ENCODE data around the gene LGR5. TPM values are rescaled to one million over a fixed set of nuclear protein-coding genes. Genes with fewer than 3 reads are reported as not detected.

Gene LGR5
- total RNA-seq, 1 experiment from 2014 or later: 4.5 TPM

- CTCF ChIA-PET: no interaction called here
- POLR2A ChIA-PET (ENCODE audit: low non-redundant PET): no interaction called here
- no TSS peak for BruUV-seq (replicated peaks)
- TF ChIP-seq EZH2 (IDR thresholded peaks at IDR 0.05; ENCODE audit: borderline replicate concordance, low read depth, low read length, poor library complexity, severe bottlenecking) (no peak), CTCF (conservative IDR thresholded peaks at IDR 0.05; ENCODE audit: low read depth, low read length) (no peak)
- no peak for DNase-seq (ENCODE audit: low spot score)
- Histone ChIP-seq H3K27me3 (replicated peaks; ENCODE audit: insufficient read depth, low read depth, low read length, poor library complexity) (no peaks in the 10 kb centered on the region), H3K4me3 (ENCODE audit: low read depth, low read length, poor library complexity, severe bottlenecking) (no peak overlapping the region), H3K27ac (ENCODE audit: low read depth, low read length, poor library complexity, severe bottlenecking) (no peak overlapping the region), H3K4me1 (ENCODE audit: insufficient read depth, low read length, poor library complexity, severe bottlenecking) (peaks cover 18% of the 10 kb centered on the region), H3K36me3 (ENCODE audit: insufficient read depth, low read length, poor library complexity, severe bottlenecking) (no peaks in the 10 kb centered on the region), H3K9me3 (ENCODE audit: low read depth, low read length, poor library complexity, severe bottlenecking) (no peaks in the 10 kb centered on the region)
- intact Hi-C loops (cut with micrococcal nuclease; ENCODE audit: unreplicated experiment): no loop called here
These were observed 85.0 kb downstream of the LGR5 start for GRCh38 chr12:71524626-71525025.

- TF ChIP-seq CTCF (conservative IDR thresholded peaks at IDR 0.05; ENCODE audit: low read depth, low read length): no peak
- no peak for TF ChIP-seq EZH2 (IDR thresholded peaks at IDR 0.05; ENCODE audit: borderline replicate concordance, low read depth, low read length, poor library complexity, severe bottlenecking)
- Histone ChIP-seq H3K4me1 (ENCODE audit: insufficient read depth, low read length, poor library complexity, severe bottlenecking) (no peaks in the 10 kb centered on the region), H3K27ac (ENCODE audit: low read depth, low read length, poor library complexity, severe bottlenecking) (no peak overlapping the region), H3K36me3 (ENCODE audit: insufficient read depth, low read length, poor library complexity, severe bottlenecking) (no peaks in the 10 kb centered on the region), H3K9me3 (ENCODE audit: low read depth, low read length, poor library complexity, severe bottlenecking) (no peaks in the 10 kb centered on the region), H3K27me3 (replicated peaks; ENCODE audit: insufficient read depth, low read depth, low read length, poor library complexity) (no peaks in the 10 kb centered on the region), H3K4me3 (ENCODE audit: low read depth, low read length, poor library complexity, severe bottlenecking) (no peak overlapping the region)
- CTCF ChIA-PET: no interaction called here
- no peak for DNase-seq (ENCODE audit: low spot score)
- intact Hi-C loops (cut with micrococcal nuclease; ENCODE audit: unreplicated experiment): no loop called here
- no TSS peak for BruUV-seq (replicated peaks)
- POLR2A ChIA-PET (ENCODE audit: low non-redundant PET): no interaction called here
These were observed 94.1 kb downstream of the LGR5 start for GRCh38 chr12:71533703-71534102.

- Histone ChIP-seq H3K9me3 (ENCODE audit: low read depth, low read length, poor library complexity, severe bottlenecking) (no peaks in the 10 kb centered on the region), H3K4me1 (ENCODE audit: insufficient read depth, low read length, poor library complexity, severe bottlenecking) (no peaks in the 10 kb centered on the region), H3K36me3 (ENCODE audit: insufficient read depth, low read length, poor library complexity, severe bottlenecking) (no peaks in the 10 kb centered on the region), H3K27ac (ENCODE audit: low read depth, low read length, poor library complexity, severe bottlenecking) (no peak overlapping the region), H3K4me3 (ENCODE audit: low read depth, low read length, poor library complexity, severe bottlenecking) (no peak overlapping the region), H3K27me3 (replicated peaks; ENCODE audit: insufficient read depth, low read depth, low read length, poor library complexity) (no peaks in the 10 kb centered on the region)
- TF ChIP-seq EZH2 (IDR thresholded peaks at IDR 0.05; ENCODE audit: borderline replicate concordance, low read depth, low read length, poor library complexity, severe bottlenecking): no peak
- no peak for TF ChIP-seq CTCF (conservative IDR thresholded peaks at IDR 0.05; ENCODE audit: low read depth, low read length)
- POLR2A ChIA-PET (ENCODE audit: low non-redundant PET): no interaction called here
- no TSS peak for BruUV-seq (replicated peaks)
- intact Hi-C loops (cut with micrococcal nuclease; ENCODE audit: unreplicated experiment): no loop called here
- no peak for DNase-seq (ENCODE audit: low spot score)
- CTCF ChIA-PET: no interaction called here
These were observed 96.8 kb downstream of the LGR5 start for GRCh38 chr12:71536279-71536938.

All from A673 (cell line).